AG04449 (cell line): ENCODE measurements around the gene ATAD5.
"Not testable (repeated sequence)": the region's sequence is repeated elsewhere in the genome, so short reads cannot be mapped to it uniquely, and the experiment has no call there.

ENCODE experiments used
- CTCF ChIA-PET: fragments of 350-600 bp; formaldehyde crosslinking; extraction: SDS; loops from one replicate; lab custom pipeline; 2021; ENCODE audit warnings: antibody characterized with exemption; lab: Yijun Ruan, JAX
- POLR2A ChIA-PET: fragments of 400-600, 350-600 bp; formaldehyde crosslinking; extraction: SDS; loops from one replicate; lab custom pipeline; 2020; ENCODE audit warnings: antibody characterized with exemption, inconsistent platforms; lab: Yijun Ruan, JAX
- DNase-seq: peaks from one replicate; pipeline ENCODE4 v3.0.0-alpha.2; 2010; ENCODE audit warnings: low read depth, low spot score
- H3K4me3 ChIP-seq: 2 replicates; pipeline ENCODE4 v1.5.1; 2011; ENCODE audit warnings: low read depth, mild to moderate bottlenecking, control low read depth, low read length
- CTCF ChIP-seq: IDR thresholded peaks from one replicate; pipeline ENCODE4 v1.5.1; 2011; ENCODE audit warnings: mild to moderate bottlenecking, moderate library complexity, low read length, control low read depth, inconsistent platforms; ENCODE audit not compliant: insufficient read depth; ENCODE audit errors: missing control alignments

ATAD5 gene

GRCh38 chr17:30897311-30897710 lies 65.5 kb downstream of the ATAD5 start:
- DNase-seq = no peak
- ChIA-PET POLR2A (no interaction called here), CTCF (no interaction called here)
- no peak for TF ChIP-seq CTCF
- no peak overlapping the region for H3K4me3 ChIP-seq

DNA sequence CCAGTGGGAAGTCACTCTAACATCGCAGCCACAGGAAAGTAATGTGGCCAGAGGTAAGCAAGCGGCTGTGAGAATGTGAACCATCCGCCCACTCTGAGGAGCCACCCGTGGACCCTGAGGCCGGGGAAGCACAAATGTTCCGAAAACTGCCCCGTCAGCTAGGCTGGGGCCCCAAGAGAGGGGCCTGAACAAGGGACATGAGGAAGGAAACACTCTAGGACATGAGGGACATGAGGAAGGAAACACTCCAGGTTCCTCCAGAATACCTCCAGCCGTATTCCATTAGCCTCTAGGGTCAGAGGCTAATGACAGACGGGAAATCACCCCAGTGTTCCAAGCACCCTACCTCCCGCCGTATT lies 74.0 kb downstream of the ATAD5 start:
- POLR2A ChIA-PET = no interaction called here
- no peak for TF ChIP-seq CTCF
- no peak for DNase-seq
- peak overlapping the region; percentile 82 for H3K4me3 ChIP-seq
- CTCF ChIA-PET = interaction anchor here (1.5 kb wide), 1 partner anchor 310 kb away, joined by 4 read pairs; no protein-coding TSS in a partner anchor

- TF ChIP-seq CTCF = no peak
- ChIA-PET CTCF (no interaction called here), POLR2A (interaction anchor here (1.0 kb wide), 1 partner anchor 42 kb away, joined by 3 read pairs; no protein-coding TSS in a partner anchor)
- DNase-seq = peak; percentile 41
- peak within 1 kb of the TSS; percentile 82 for H3K4me3 ChIP-seq
Observed at GRCh38 chr17:30906101-30906911, 74.5 kb downstream of the ATAD5 start, which contains the start of gene TEFM. Gene TEFM, minus strand, starts transcription at chr17:30906238. Its CDS starts 40 bp downstream, at chr17:30906198.

GRCh38 chr17:30908717-30909420 lies 77.1 kb downstream of the ATAD5 start:
- ChIA-PET POLR2A (no interaction called here), CTCF (no interaction called here)
- DNase-seq = no peak
- TF ChIP-seq CTCF = no peak
- no peak overlapping the region for H3K4me3 ChIP-seq

GRCh38 chr17:30910151-30910550 lies 78.4 kb downstream of the ATAD5 start:
- POLR2A ChIA-PET = not testable (repeated sequence)

DNA sequence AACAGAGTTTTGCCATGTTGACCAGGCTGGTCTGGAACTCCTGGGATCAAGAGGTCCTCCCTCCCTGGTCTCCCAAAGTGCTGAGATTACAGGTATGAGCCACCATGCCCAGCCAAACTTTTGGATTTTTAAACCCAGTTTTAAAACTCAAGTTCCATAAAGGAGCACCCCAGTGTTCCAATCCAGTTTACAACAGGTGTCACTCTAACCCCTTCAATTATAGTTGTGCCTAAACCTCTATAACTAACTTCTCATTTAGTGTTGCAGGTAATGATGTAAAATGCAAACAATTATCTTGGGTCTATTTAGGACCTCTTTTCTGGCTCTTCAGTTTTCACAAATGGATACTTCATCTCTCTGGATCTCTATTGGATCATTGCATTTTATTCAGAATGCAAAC lies 82.2 kb downstream of the ATAD5 start:
- H3K4me3 ChIP-seq = no peak overlapping the region
- CTCF ChIA-PET = no interaction called here
- TF ChIP-seq CTCF = no peak
- no peak for DNase-seq
- POLR2A ChIA-PET = no interaction called here

More at GRCh38 chr17:30910151-30910550, 78.4 kb downstream of the ATAD5 start:
- CTCF ChIA-PET = interaction anchor here (1.4 kb wide), 1 partner anchor 306 kb away, joined by 5 read pairs; no protein-coding TSS in a partner anchor
- not testable (repeated sequence) for H3K4me3 ChIP-seq, DNase-seq
